ENCODE data around the gene KCNE3.

GRCh38 chr11:74437441-74438042 lies 29.8 kb downstream of the KCNE3 start:
- no peak for TF ChIP-seq POLR2AphosphoS5 (IDR thresholded peaks at IDR 0.05)
- TF ChIP-seq CTCF (IDR thresholded peaks at IDR 0.05): no peak
